NCI-H2081 treated with DMSO at 0.1 percent for 48 hours (cell line): ENCODE measurements around the gene CASP10.
"Not testable (repeated sequence)": the region's sequence is repeated elsewhere in the genome, so short reads cannot be mapped to it uniquely, and the experiment has no call there.

Source experiments
- DNase-seq: peaks from one replicate; lab custom pipeline; 2025; lab: John Stamatoyannopoulos, UW

Gene CASP10

GRCh38 chr2:201154615-201155399, 28.1 kb upstream of the CASP10 start:
- DNase-seq: no peak

- DNase-seq: no peak
These were observed 26.9 kb upstream of the CASP10 start for GRCh38 chr2:201156036-201156435.

GRCh38 chr2:201156640-201157039, 26.3 kb upstream of the CASP10 start:
- DNase-seq: no peak

- DNase-seq: no peak
These were observed 25.2 kb upstream of the CASP10 start for GRCh38 chr2:201157694-201158093.

GRCh38 chr2:201158111-201158929, 24.6 kb upstream of the CASP10 start:
- DNase-seq: peak; percentile 14

- DNase-seq: no peak
These were observed 18.8 kb upstream of the CASP10 start for GRCh38 chr2:201164166-201164565.

- DNase-seq: no peak
These were observed 15.4 kb upstream of the CASP10 start for GRCh38 chr2:201167546-201167945.

- not testable (repeated sequence) for DNase-seq
These were observed 14.4 kb upstream of the CASP10 start for GRCh38 chr2:201168496-201168895.

- no peak for DNase-seq
These were observed 11.6 kb upstream of the CASP10 start for GRCh38 chr2:201171259-201171814.

- no peak for DNase-seq
These were observed 10.7 kb upstream of the CASP10 start for GRCh38 chr2:201172279-201172678.

GRCh38 chr2:201174687-201175086, 8.3 kb upstream of the CASP10 start:
- no peak for DNase-seq

GRCh38 chr2:201176081-201176481, 6.9 kb upstream of the CASP10 start:
- no peak for DNase-seq

GRCh38 chr2:201180010-201180409, 2.9 kb upstream of the CASP10 start:
- DNase-seq: no peak

GRCh38 chr2:201183365-201183727, 405 bp downstream of the CASP10 start:
- DNase-seq: no peak

- not testable (repeated sequence) for DNase-seq
These were observed 894 bp downstream of the CASP10 start for GRCh38 chr2:201183835-201184234.

GRCh38 chr2:201184248-201184647, 1.3 kb downstream of the CASP10 start:
- not testable (repeated sequence) for DNase-seq

- DNase-seq: no peak
These were observed 2.9 kb downstream of the CASP10 start for GRCh38 chr2:201185863-201186262.

- no peak for DNase-seq
These were observed 4.0 kb downstream of the CASP10 start for GRCh38 chr2:201186982-201187381.

GRCh38 chr2:201188449-201188848, 5.5 kb downstream of the CASP10 start:
- DNase-seq: no peak

GRCh38 chr2:201191132-201191875, 8.4 kb downstream of the CASP10 start:
- no peak for DNase-seq

GRCh38 chr2:201194097-201194496, 11.2 kb downstream of the CASP10 start:
- no peak for DNase-seq

- no peak for DNase-seq
These were observed 12.4 kb downstream of the CASP10 start for GRCh38 chr2:201195331-201195730.
